Fibroblast of lung (primary cell): ENCODE results near the gene GDPGP1. TPM values are rescaled to one million over a fixed set of nuclear protein-coding genes. Genes with fewer than 3 reads are reported as not detected.

Source experiments
- DNase-seq, 2 donors: peaks; one replicate each; pipeline versions ENCODE4 v3.0.0 to v3.0.0-alpha.2; 2010; ENCODE audit warnings: low read depth in 2 of 2
- H2AFZ ChIP-seq: 2 replicates; pipeline ENCODE4 v1.5.1; 2012; ENCODE audit warnings: low read length, control low read depth, inconsistent platforms
- H3K27ac ChIP-seq: 2 replicates; pipeline ENCODE4 v1.5.1; 2011; ENCODE audit warnings: low read length, control low read depth; ENCODE audit not compliant: insufficient read depth
- H3K27me3 ChIP-seq: 2 replicates; pipeline ENCODE4 v1.5.1; 2011; ENCODE audit warnings: mild to moderate bottlenecking, low read length; ENCODE audit not compliant: control insufficient read depth, insufficient read depth
- H3K36me3 ChIP-seq: 2 replicates; pipeline ENCODE4 v1.5.1; 2011; ENCODE audit warnings: low read length; ENCODE audit not compliant: control insufficient read depth, insufficient read depth
- H3K4me1 ChIP-seq: 2 replicates; pipeline ENCODE4 v1.5.1; 2011; ENCODE audit warnings: low read length; ENCODE audit not compliant: control insufficient read depth, insufficient read depth; ENCODE audit errors: extremely low read depth
- H3K4me2 ChIP-seq: 2 replicates; pipeline ENCODE4 v1.5.1; 2011; ENCODE audit warnings: low read length, control low read depth; ENCODE audit not compliant: insufficient read depth; ENCODE audit errors: extremely low read depth
- H3K4me3 ChIP-seq, 4 experiments: fragments of 200-600 bp in 1 of 4; sonication (generic) in 1 of 4; replicated peaks in 1 of 4; 2 replicates each; pipeline ENCODE4 v1.5.1; 2011 to 2016; ENCODE audit warnings: low read length in 4 of 4, low read depth in 3 of 4, mild to moderate bottlenecking in 3 of 4, control low read depth in 2 of 4, inconsistent platforms in 1 of 4, mixed read lengths in 1 of 4; ENCODE audit not compliant: insufficient read depth in 1 of 4; ENCODE audit errors: control extremely low read depth in 1 of 4
- H3K79me2 ChIP-seq: 2 replicates; pipeline ENCODE4 v1.5.1; 2012; ENCODE audit warnings: mild to moderate bottlenecking, low read length, inconsistent platforms; ENCODE audit not compliant: control insufficient read depth, insufficient read depth
- H3K9ac ChIP-seq: 2 replicates; pipeline ENCODE4 v1.5.1; 2011; ENCODE audit warnings: mild to moderate bottlenecking, low read length, control low read depth; ENCODE audit not compliant: insufficient read depth
- H3K9me3 ChIP-seq: 2 replicates; pipeline ENCODE4 v1.5.1; 2012; ENCODE audit warnings: low read depth, low read length; ENCODE audit not compliant: control insufficient read depth, insufficient read depth
- H4K20me1 ChIP-seq: 2 replicates; pipeline ENCODE4 v1.5.1; 2011; ENCODE audit warnings: low read length; ENCODE audit not compliant: control insufficient read depth, insufficient read depth; ENCODE audit errors: extremely low read depth
- CTCF ChIP-seq, 2 donors: IDR thresholded peaks in 1 of 2; conservative IDR thresholded peaks in 1 of 2; 1 replicate in 1 of 2; 2 replicates in 1 of 2; pipeline ENCODE4 v1.5.1; 2011 to 2012; ENCODE audit warnings: low read length in 2 of 2, control low read depth in 1 of 2, inconsistent platforms in 1 of 2, low read depth in 1 of 2, mild to moderate bottlenecking in 1 of 2
- EZH2 ChIP-seq: IDR thresholded peaks from 2 replicates; pipeline ENCODE4 v1.5.1; 2012; ENCODE audit warnings: low read length, control low read depth, mild to moderate bottlenecking; ENCODE audit errors: missing control alignments
- polyA plus RNA-seq, 2 donors: library from polyadenylated mRNA; depleted of rRNA in 1 of 2; stranded (reverse) in 1 of 2; unstranded in 1 of 2; fragments of >200 nt; gene quantifications; 2 replicates each; pipeline ENCODE4 v1.2.1, GENCODE V29; 2011 to 2012; ENCODE audit warnings: missing spikeins in 1 of 2
- total RNA-seq: library from RNA; depleted of rRNA; stranded (reverse); fragments of >200 nt; gene quantifications from 2 replicates; pipeline ENCODE4 v1.2.1, GENCODE V29; 2014

Gene GDPGP1
- total and polyA plus RNA-seq, 2 donors (not counting 1 experiment from before 2014, with no cell fraction given), result 1.9 to 9.7 TPM

- no peaks in the 10 kb centered on the region for H4K20me1 ChIP-seq
- H3K4me1 ChIP-seq, result peaks cover 9% of the 10 kb centered on the region
- peak within 1 kb of the TSS; percentile 91 to 99 (median 95) for H3K4me3 ChIP-seq
- no peaks in the 10 kb centered on the region for H3K27me3 ChIP-seq
- peaks cover 42% of the 10 kb centered on the region for H3K79me2 ChIP-seq
- peak within 1 kb of the TSS; percentile 87 for H3K4me2 ChIP-seq
- no peaks in the 10 kb centered on the region for H3K9me3 ChIP-seq
- H3K9ac ChIP-seq, result peak within 1 kb of the TSS; percentile 92
- TF ChIP-seq EZH2 (no peak), CTCF (conservative IDR thresholded peaks at IDR 0.05 in 1 of 2, IDR thresholded peaks at IDR 0.05 in 1 of 2; ENCODE audit: low read depth in 1 of 2, low read length in 2 of 2) (no peak)
- H2AFZ ChIP-seq, result peak within 1 kb of the TSS; percentile 96
- peak within 1 kb of the TSS; percentile 93 for H3K27ac ChIP-seq
- peak; percentile 91 to 92 for DNase-seq
- peaks cover 2% of the 10 kb centered on the region for H3K36me3 ChIP-seq
These were observed 31.5 kb downstream of the GDPGP1 start, which contains the start of gene NGRN for GRCh38 chr15:90265271-90266060. Gene NGRN, plus strand, starts transcription at chr15:90265672. Its CDS starts 41 bp downstream, at chr15:90265713.

GRCh38 chr15:90266061-90266431 is 32.0 kb downstream of the GDPGP1 start:
- Histone ChIP-seq H3K4me1 (peaks cover 9% of the 10 kb centered on the region), H3K27me3 (no peaks in the 10 kb centered on the region), H2AFZ (peak overlapping the region; percentile 76), H3K27ac (peak overlapping the region; percentile 93), H3K9me3 (no peaks in the 10 kb centered on the region), H3K4me3 (peak overlapping the region; percentile 91 to 99 (median 95)), H3K9ac (peak overlapping the region; percentile 92), H4K20me1 (no peaks in the 10 kb centered on the region), H3K4me2 (peak overlapping the region; percentile 87), H3K36me3 (peaks cover 3% of the 10 kb centered on the region), H3K79me2 (peaks cover 43% of the 10 kb centered on the region)
- peak; percentile 21 to 45 for DNase-seq
- TF ChIP-seq EZH2 (no peak), CTCF (conservative IDR thresholded peaks at IDR 0.05 in 1 of 2, IDR thresholded peaks at IDR 0.05 in 1 of 2; ENCODE audit: low read depth in 1 of 2, low read length in 2 of 2) (no peak)

- Histone ChIP-seq H3K9ac (peak overlapping the region; percentile 92), H3K27me3 (no peaks in the 10 kb centered on the region), H3K4me1 (peaks cover 9% of the 10 kb centered on the region), H3K9me3 (no peaks in the 10 kb centered on the region), H3K36me3 (peaks cover 5% of the 10 kb centered on the region), H3K4me2 (peak overlapping the region; percentile 87), H3K27ac (peak overlapping the region; percentile 93), H2AFZ (no peak overlapping the region), H3K79me2 (peaks cover 45% of the 10 kb centered on the region), H4K20me1 (no peaks in the 10 kb centered on the region), H3K4me3 (peak overlapping the region; percentile 91 to 99 (median 95))
- TF ChIP-seq EZH2 (no peak), CTCF (conservative IDR thresholded peaks at IDR 0.05 in 1 of 2, IDR thresholded peaks at IDR 0.05 in 1 of 2; ENCODE audit: low read depth in 1 of 2, low read length in 2 of 2) (no peak)
- peak; percentile 22 to 29 for DNase-seq
These were observed 32.5 kb downstream of the GDPGP1 start for GRCh38 chr15:90266485-90266884.
